ENCODE measurements around the gene KCNMB4. TPM values are rescaled to one million over a fixed set of nuclear protein-coding genes. Genes with fewer than 3 reads are reported as not detected.
A peak's percentile ranks its signal among the peaks of the same experiment; 100 is the strongest.
"Not testable (repeated sequence)": the region's sequence is repeated elsewhere in the genome, so short reads cannot be mapped to it uniquely, and the experiment has no call there.

The KCNMB4 gene
- total RNA-seq, 1 donor from 2014 or later = 6.3 TPM

DNA sequence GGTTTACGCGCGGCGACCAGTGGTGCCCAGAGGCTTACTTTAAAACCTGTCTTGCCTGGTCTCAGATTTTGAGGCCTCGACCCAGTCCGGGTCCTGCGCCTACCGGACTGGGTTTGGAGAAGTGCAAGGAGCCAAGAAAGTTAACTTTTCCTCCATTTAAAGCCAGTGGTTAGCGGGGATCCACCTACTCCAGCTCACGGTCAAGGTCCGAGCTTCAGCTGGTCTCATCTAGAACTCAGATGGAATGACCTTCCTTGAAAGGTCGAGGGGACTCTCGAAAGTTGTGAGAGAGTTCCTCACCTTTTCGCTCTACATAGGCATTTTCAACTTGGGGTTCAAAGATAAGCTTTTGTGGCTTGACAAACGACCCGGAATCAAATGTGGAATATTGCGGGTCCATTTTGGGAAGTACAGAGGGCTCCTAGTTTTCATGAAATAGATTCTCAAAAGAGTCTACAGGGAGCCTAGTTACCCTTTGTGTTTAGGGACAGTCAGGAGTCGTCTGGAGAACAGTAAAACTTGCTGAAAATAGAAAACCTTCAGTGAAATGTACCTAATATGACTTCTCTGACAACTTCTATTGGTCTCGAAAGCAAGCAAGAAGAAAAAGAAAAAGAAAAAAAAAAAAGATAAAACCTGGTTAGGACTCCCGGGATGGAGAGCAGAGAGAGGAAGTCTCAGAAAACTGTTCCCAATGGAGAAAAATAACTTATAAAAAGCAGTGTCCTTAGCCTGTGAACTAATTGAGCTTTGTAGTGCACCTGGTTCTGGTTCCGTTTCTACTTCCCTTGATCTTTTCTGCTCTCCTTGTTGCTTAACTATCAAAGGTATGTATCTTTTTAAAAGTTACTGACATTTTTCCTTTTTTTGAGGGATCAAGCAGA, 1.4 kb downstream of the KCNMB4 start:
- Histone ChIP-seq H3K4me3 (ENCODE audit: low read length in 3 of 3) (peak overlapping the region; percentile 65 to 85 (median 85)), H3K27ac (ENCODE audit: low read depth, low read length) (no peak overlapping the region), H3K27me3 (ENCODE audit: control insufficient read depth in 3 of 3, insufficient read depth in 3 of 3, low read length in 3 of 3) (peaks cover 10 to 28% (median 25%) of the 10 kb centered on the region in 3 donors), H3K36me3 (ENCODE audit: control insufficient read depth in 3 of 3, insufficient read depth in 3 of 3, low read length in 3 of 3) (no peaks in the 10 kb centered on the region), H3K9ac (ENCODE audit: low read depth in 1 of 3, low read length in 3 of 3) (peak overlapping the region; percentile 45 to 66 (median 51)), H3K9me3 (ENCODE audit: control insufficient read depth in 3 of 3, low read length in 3 of 3) (no peaks in the 10 kb centered on the region), H3K4me1 (ENCODE audit: control insufficient read depth in 3 of 3, insufficient read depth in 3 of 3, low read length in 3 of 3) (peaks cover 15 to 18% (median 17%) of the 10 kb centered on the region in 3 donors)

DNA sequence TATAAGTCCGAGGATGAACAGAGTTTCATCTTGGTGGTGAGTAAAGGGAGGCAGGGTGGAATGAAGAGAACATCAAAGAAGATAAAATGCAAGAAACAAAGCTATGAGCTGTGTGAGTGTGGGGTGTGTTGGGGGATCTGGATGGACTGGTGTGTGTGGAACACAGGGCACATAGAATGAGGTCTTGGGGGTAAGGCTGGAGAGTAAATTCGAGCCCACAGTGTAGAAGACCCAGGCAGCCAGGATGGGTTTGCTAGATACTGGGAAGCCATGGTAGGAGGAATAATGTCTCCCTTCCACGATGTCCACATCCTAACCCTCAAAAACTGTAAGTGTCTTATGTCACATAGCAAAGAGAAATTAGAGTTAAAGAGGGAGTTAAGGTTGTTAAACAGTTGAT, 6.8 kb downstream of the KCNMB4 start:
- Histone ChIP-seq H3K36me3 (ENCODE audit: control insufficient read depth in 3 of 3, insufficient read depth in 3 of 3, low read length in 3 of 3) (no peaks in the 10 kb centered on the region), H3K4me3 (ENCODE audit: low read length in 3 of 3) (no peak overlapping the region), H3K27ac (ENCODE audit: low read depth, low read length) (no peak overlapping the region), H3K9ac (ENCODE audit: low read depth in 1 of 3, low read length in 3 of 3) (no peak overlapping the region), H3K27me3 (ENCODE audit: control insufficient read depth in 3 of 3, insufficient read depth in 3 of 3, low read length in 3 of 3) (no peaks in the 10 kb centered on the region), H3K4me1 (ENCODE audit: control insufficient read depth in 3 of 3, insufficient read depth in 3 of 3, low read length in 3 of 3) (no peaks in the 10 kb centered on the region), H3K9me3 (ENCODE audit: control insufficient read depth in 3 of 3, low read length in 3 of 3) (no peaks in the 10 kb centered on the region)

DNA sequence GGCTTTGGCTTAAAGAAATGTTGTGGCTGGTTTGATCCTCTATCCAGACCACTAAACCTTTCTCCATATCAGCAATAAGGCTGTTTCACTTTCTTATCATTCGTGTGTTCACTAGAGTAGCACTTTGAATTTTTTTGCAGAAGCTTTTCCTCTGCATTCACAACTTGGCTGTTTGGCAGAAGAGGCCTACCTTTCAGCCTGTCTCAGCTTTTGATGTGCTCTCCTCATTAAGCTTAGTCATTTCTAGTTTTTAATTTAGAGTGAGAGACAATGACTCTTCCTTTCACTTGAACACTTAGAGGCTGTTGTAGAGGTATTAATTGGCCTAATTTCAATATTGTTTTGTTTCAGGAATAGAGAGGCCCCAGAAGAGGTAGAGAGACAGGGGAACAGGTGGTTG, 13.8 kb downstream of the KCNMB4 start:
- Histone ChIP-seq H3K9ac (ENCODE audit: low read depth in 1 of 3, low read length in 3 of 3) (no peak overlapping the region), H3K27ac (ENCODE audit: low read depth, low read length) (no peak overlapping the region), H3K4me1 (ENCODE audit: control insufficient read depth in 3 of 3, insufficient read depth in 3 of 3, low read length in 3 of 3) (no peaks in the 10 kb centered on the region), H3K27me3 (ENCODE audit: control insufficient read depth in 3 of 3, insufficient read depth in 3 of 3, low read length in 3 of 3) (no peaks in the 10 kb centered on the region), H3K9me3 (ENCODE audit: control insufficient read depth in 3 of 3, low read length in 3 of 3) (no peaks in the 10 kb centered on the region), H3K4me3 (ENCODE audit: low read length in 3 of 3) (no peak overlapping the region), H3K36me3 (ENCODE audit: control insufficient read depth in 3 of 3, insufficient read depth in 3 of 3, low read length in 3 of 3) (no peaks in the 10 kb centered on the region)

DNA sequence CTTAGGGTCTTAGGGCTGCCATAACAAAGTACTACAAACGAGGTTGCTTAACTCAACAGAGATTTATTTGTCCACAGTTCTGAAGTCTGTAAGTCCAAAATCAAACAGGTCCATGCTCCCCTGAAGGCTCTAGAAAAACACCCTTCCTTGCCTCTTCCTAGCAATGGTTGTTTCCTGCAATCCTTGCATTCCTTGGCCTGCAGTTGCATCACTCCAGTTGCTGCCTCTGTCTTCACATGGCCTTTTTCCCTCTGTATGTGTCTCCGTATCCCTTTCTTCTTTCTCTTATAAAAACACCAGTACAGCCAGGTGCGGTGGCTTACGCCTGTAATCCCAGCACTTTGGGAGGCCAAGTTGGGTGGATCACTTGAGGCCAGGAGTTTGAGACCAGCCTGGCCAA, 17.4 kb downstream of the KCNMB4 start:
- Histone ChIP-seq H3K27ac (ENCODE audit: low read depth, low read length) (no peak overlapping the region), H3K27me3 (ENCODE audit: control insufficient read depth in 3 of 3, insufficient read depth in 3 of 3, low read length in 3 of 3) (no peaks in the 10 kb centered on the region), H3K36me3 (ENCODE audit: control insufficient read depth in 3 of 3, insufficient read depth in 3 of 3, low read length in 3 of 3) (no peaks in the 10 kb centered on the region), H3K4me3 (ENCODE audit: low read length in 3 of 3) (no peak overlapping the region), H3K9ac (ENCODE audit: low read depth in 1 of 3, low read length in 3 of 3) (no peak overlapping the region), H3K4me1 (ENCODE audit: control insufficient read depth in 3 of 3, insufficient read depth in 3 of 3, low read length in 3 of 3) (no peaks in the 10 kb centered on the region), H3K9me3 (ENCODE audit: control insufficient read depth in 3 of 3, low read length in 3 of 3) (no peaks in the 10 kb centered on the region)

DNA sequence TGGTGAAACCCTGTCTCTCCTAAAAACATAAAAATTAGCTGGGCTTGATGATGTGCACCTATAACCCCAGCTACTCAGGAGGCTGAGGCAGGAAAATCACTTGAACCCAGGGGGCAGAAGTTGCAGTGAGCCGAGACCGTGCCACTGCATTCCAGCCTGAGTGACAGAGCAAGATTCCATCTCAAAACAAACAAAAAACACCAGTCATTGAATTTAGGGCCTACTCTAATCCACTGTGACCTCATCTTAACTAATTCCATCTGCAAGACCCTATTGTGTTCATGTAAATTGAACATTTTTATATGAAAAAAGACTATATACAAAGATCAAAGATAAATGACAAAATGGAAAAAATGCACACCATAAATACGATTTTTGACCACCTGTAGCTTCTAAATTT, 17.8 kb downstream of the KCNMB4 start:
- no peak overlapping the region for H3K4me3 ChIP-seq (ENCODE audit: low read length in 3 of 3)
- H3K27ac ChIP-seq (ENCODE audit: low read depth, low read length) = no peak overlapping the region
- no peaks in the 10 kb centered on the region for H3K27me3 ChIP-seq (ENCODE audit: control insufficient read depth in 3 of 3, insufficient read depth in 3 of 3, low read length in 3 of 3)
- no peak overlapping the region for H3K9ac ChIP-seq (ENCODE audit: low read depth in 1 of 3, low read length in 3 of 3)
- no peaks in the 10 kb centered on the region for H3K36me3 ChIP-seq (ENCODE audit: control insufficient read depth in 3 of 3, insufficient read depth in 3 of 3, low read length in 3 of 3)
- no peaks in the 10 kb centered on the region for H3K4me1 ChIP-seq (ENCODE audit: control insufficient read depth in 3 of 3, insufficient read depth in 3 of 3, low read length in 3 of 3)
- H3K9me3 ChIP-seq (ENCODE audit: control insufficient read depth in 3 of 3, low read length in 3 of 3) = no peaks in the 10 kb centered on the region

DNA sequence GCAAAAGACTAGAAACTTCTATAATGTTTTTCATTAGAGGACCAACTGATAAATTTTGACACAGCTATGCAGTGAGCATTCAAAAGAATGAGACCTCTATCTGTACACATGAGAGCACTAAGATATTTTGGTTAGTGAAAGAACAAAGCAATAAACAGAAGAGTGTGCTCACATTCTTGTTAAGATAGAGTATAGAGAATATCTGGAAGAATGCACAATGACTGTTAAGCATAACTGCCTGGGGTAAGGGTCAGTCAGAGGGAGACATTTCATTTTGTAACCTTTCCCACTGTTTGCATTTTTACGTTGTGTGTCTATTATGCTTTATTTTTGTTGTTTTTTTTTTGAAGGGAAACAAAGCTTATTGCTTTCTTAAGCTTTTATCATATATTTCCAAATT, 20.7 kb downstream of the KCNMB4 start:
- H3K27ac ChIP-seq (ENCODE audit: low read depth, low read length) = no peak overlapping the region
- H3K4me3 ChIP-seq (ENCODE audit: low read length in 3 of 3) = no peak overlapping the region
- H3K4me1 ChIP-seq (ENCODE audit: control insufficient read depth in 3 of 3, insufficient read depth in 3 of 3, low read length in 3 of 3) = no peaks in the 10 kb centered on the region
- no peaks in the 10 kb centered on the region for H3K9me3 ChIP-seq (ENCODE audit: control insufficient read depth in 3 of 3, low read length in 3 of 3)
- H3K9ac ChIP-seq (ENCODE audit: low read depth in 1 of 3, low read length in 3 of 3) = no peak overlapping the region
- no peaks in the 10 kb centered on the region for H3K27me3 ChIP-seq (ENCODE audit: control insufficient read depth in 3 of 3, insufficient read depth in 3 of 3, low read length in 3 of 3)
- no peaks in the 10 kb centered on the region for H3K36me3 ChIP-seq (ENCODE audit: control insufficient read depth in 3 of 3, insufficient read depth in 3 of 3, low read length in 3 of 3)

DNA sequence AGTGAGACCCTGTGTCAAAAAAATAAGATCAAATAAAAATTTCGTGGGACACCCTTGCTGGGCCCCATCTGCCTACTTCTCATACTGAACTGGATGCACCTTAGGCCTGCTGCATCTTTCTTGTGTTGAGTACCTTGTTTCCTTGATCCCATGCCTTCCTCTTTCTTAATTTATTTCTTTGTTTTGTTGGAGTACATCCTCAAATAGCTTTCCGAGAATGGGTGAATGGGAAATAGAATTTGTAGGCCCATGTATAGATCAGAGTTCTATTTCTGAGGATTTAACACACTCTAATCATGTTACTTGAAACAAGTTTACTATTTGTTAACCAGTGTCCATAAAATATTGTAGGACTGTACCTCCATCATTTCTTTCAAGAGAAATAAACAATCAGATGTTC, 23.6 kb downstream of the KCNMB4 start:
- Histone ChIP-seq H3K36me3 (ENCODE audit: control insufficient read depth in 3 of 3, insufficient read depth in 3 of 3, low read length in 3 of 3) (no peaks in the 10 kb centered on the region), H3K27me3 (ENCODE audit: control insufficient read depth in 3 of 3, insufficient read depth in 3 of 3, low read length in 3 of 3) (no peaks in the 10 kb centered on the region), H3K4me3 (ENCODE audit: low read length in 3 of 3) (no peak overlapping the region)

DNA sequence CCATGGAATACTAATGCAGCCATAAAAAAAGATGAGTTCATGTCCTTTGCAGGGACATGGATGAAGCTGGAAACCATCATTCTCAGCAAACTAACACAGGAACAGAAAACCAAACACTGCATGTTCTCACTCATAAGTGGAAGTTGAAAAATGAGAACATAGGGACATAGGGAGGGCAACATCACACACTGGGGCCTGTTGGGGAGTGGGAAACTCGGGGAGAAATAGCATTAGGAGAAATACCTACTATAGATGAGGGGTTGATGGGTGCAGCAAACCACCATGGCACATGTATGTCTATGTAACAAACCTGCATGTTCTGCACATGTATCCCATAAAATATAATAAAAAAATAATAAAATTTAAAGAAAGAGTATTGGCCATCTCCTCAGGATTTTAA, 26.5 kb downstream of the KCNMB4 start:
- not testable (repeated sequence) for H3K9me3 ChIP-seq (ENCODE audit: control insufficient read depth in 3 of 3, low read length in 3 of 3); H3K4me3 ChIP-seq (ENCODE audit: low read length in 3 of 3); H3K4me1 ChIP-seq (ENCODE audit: control insufficient read depth in 3 of 3, insufficient read depth in 3 of 3, low read length in 3 of 3); H3K36me3 ChIP-seq (ENCODE audit: control insufficient read depth in 3 of 3, insufficient read depth in 3 of 3, low read length in 3 of 3); H3K27me3 ChIP-seq (ENCODE audit: control insufficient read depth in 3 of 3, insufficient read depth in 3 of 3, low read length in 3 of 3); H3K9ac ChIP-seq (ENCODE audit: low read depth in 1 of 3, low read length in 3 of 3); H3K27ac ChIP-seq (ENCODE audit: low read depth, low read length)

More for the DNA sequence above, 23.6 kb downstream of the KCNMB4 start:
- Histone ChIP-seq H3K9me3 (ENCODE audit: control insufficient read depth in 3 of 3, low read length in 3 of 3) (no peaks in the 10 kb centered on the region), H3K27ac (ENCODE audit: low read depth, low read length) (no peak overlapping the region), H3K4me1 (ENCODE audit: control insufficient read depth in 3 of 3, insufficient read depth in 3 of 3, low read length in 3 of 3) (no peaks in the 10 kb centered on the region), H3K9ac (ENCODE audit: low read depth in 1 of 3, low read length in 3 of 3) (no peak overlapping the region)

DNA sequence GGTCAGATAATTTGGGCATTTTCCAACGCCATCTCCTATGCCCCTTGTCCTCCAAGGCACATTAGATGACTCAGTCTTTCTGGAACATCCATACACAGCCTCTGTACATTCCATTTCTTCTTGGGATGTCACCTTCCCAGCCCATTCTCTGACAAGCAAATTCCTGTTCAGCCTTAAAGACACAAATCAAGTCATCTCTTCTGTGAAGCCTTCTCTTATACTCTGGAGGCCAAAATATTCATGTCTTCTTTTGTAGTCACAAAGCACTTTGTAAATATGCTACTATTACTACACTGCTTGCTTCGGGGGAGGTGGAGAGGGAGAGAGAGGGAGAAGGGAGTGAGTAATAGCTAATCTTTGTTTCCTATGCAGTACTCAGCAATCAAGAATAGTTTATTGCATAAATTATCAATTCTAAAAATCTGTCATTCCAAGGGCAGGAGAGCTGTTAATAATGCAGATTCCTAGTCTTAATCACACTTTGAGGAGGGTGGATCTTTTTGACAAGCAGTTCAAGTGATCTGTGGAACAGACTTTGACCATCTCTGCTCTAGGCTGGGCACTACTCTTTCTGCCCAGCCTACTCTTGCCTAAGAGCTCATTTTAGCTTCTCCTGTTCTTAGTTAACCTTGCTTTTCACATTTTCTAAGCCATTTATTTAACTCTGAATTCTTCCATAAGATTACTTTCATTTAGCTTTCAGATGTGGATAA, 27.9 kb downstream of the KCNMB4 start:
- H3K36me3 ChIP-seq (ENCODE audit: control insufficient read depth in 3 of 3, insufficient read depth in 3 of 3, low read length in 3 of 3) = no peaks in the 10 kb centered on the region
- no peak overlapping the region for H3K27ac ChIP-seq (ENCODE audit: low read depth, low read length)
- no peak overlapping the region for H3K4me3 ChIP-seq (ENCODE audit: low read length in 3 of 3)
- H3K27me3 ChIP-seq (ENCODE audit: control insufficient read depth in 3 of 3, insufficient read depth in 3 of 3, low read length in 3 of 3) = no peaks in the 10 kb centered on the region
- no peaks in the 10 kb centered on the region for H3K4me1 ChIP-seq (ENCODE audit: control insufficient read depth in 3 of 3, insufficient read depth in 3 of 3, low read length in 3 of 3)
- no peaks in the 10 kb centered on the region for H3K9me3 ChIP-seq (ENCODE audit: control insufficient read depth in 3 of 3, low read length in 3 of 3)
- no peak overlapping the region for H3K9ac ChIP-seq (ENCODE audit: low read depth in 1 of 3, low read length in 3 of 3)

DNA sequence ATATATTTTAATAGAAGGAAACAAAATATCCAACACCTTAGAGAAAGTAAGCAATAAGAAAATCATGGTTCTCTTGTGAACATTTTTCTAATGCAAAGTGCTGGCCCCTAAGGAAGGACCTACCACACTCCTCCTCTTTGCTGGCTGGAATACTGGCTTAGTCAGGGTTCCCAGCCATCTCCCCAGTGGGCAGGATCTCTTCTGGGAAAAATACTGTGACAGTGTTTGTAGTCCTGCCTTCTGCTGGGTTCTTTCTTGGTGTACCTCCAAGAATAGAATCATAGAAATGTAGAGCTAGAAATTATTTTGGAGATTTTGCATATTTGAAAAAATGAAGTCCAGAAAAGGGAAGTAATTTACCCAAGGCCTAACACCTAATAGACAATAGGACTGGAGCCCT, 31.9 kb downstream of the KCNMB4 start:
- H3K9ac ChIP-seq (ENCODE audit: low read depth in 1 of 3, low read length in 3 of 3) = no peak overlapping the region
- no peaks in the 10 kb centered on the region for H3K4me1 ChIP-seq (ENCODE audit: control insufficient read depth in 3 of 3, insufficient read depth in 3 of 3, low read length in 3 of 3)
- no peak overlapping the region for H3K4me3 ChIP-seq (ENCODE audit: low read length in 3 of 3)
- H3K27me3 ChIP-seq (ENCODE audit: control insufficient read depth in 3 of 3, insufficient read depth in 3 of 3, low read length in 3 of 3) = no peaks in the 10 kb centered on the region
- no peaks in the 10 kb centered on the region for H3K36me3 ChIP-seq (ENCODE audit: control insufficient read depth in 3 of 3, insufficient read depth in 3 of 3, low read length in 3 of 3)
- H3K9me3 ChIP-seq (ENCODE audit: control insufficient read depth in 3 of 3, low read length in 3 of 3) = no peaks in the 10 kb centered on the region
- H3K27ac ChIP-seq (ENCODE audit: low read depth, low read length) = no peak overlapping the region
